Measurements from ENCODE around the gene RAI14.
A peak's percentile ranks its signal among the peaks of the same experiment; 100 is the strongest.

The RAI14 gene

DNA sequence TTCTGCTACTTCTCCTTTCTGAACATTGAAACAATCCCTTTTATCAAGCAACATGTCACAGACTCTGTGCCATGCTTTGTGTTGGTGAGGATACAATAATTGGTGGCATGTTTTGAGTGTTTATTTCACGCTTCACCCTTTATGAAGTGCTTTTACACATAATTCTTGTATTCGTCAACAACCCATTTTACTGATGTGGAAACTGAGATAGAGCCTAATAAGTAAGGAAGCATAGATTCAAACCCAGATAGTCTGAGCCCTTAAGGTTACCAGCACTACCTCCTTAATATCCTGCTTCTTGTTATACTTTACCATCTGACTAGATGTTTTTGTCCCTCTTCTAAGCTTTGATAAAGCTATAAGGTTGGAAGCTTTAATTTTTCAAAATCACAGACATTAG, 133.5 kb downstream of the RAI14 start:
- Histone ChIP-seq H3K27ac (no peak overlapping the region), H3K4me3 (ENCODE audit: low read depth, low read length) (no peak overlapping the region), H3K36me3 (replicated peaks) (peaks cover 12% of the 10 kb centered on the region), H3K27me3 (replicated peaks) (no peaks in the 10 kb centered on the region)
- TF ChIP-seq, protein P1, sequence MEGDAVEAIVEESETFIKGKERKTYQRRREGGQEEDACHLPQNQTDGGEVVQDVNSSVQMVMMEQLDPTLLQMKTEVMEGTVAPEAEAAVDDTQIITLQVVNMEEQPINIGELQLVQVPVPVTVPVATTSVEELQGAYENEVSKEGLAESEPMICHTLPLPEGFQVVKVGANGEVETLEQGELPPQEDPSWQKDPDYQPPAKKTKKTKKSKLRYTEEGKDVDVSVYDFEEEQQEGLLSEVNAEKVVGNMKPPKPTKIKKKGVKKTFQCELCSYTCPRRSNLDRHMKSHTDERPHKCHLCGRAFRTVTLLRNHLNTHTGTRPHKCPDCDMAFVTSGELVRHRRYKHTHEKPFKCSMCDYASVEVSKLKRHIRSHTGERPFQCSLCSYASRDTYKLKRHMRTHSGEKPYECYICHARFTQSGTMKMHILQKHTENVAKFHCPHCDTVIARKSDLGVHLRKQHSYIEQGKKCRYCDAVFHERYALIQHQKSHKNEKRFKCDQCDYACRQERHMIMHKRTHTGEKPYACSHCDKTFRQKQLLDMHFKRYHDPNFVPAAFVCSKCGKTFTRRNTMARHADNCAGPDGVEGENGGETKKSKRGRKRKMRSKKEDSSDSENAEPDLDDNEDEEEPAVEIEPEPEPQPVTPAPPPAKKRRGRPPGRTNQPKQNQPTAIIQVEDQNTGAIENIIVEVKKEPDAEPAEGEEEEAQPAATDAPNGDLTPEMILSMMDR (IDR thresholded peaks at IDR 0.05; ENCODE audit: low read depth, low read length, missing control alignments) = no peak
- in situ Hi-C loops (cut with HindIII; ENCODE audit: low pct_ligation_motif_present, low sequenced_read_pairs) = no loop called here
- DNase-seq = no peak

DNA sequence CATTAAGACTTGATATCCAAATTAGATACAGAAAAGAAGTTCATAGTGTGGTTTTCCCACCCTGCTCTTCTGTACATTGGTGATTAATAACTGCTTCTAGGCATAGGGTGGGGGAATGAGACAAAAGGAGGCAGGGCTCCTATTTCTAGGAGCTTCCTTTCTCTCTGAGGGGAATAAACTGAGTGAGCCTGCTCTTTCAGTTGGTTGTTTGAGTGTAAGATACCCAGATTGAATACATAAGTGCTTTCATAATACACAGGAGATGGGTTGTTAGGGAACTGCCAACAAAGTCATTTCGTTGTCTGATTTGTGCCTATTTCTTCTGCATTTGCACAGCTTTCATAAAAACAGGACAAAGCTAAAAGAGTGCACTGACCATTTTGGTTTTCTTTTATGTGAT, 133.9 kb downstream of the RAI14 start:
- Histone ChIP-seq H3K4me3 (ENCODE audit: low read depth, low read length) (no peak overlapping the region), H3K27ac (no peak overlapping the region), H3K36me3 (replicated peaks) (peaks cover 14% of the 10 kb centered on the region), H3K27me3 (replicated peaks) (no peaks in the 10 kb centered on the region)
- TF ChIP-seq, protein P1 (IDR thresholded peaks at IDR 0.05; ENCODE audit: low read depth, low read length, missing control alignments) = no peak
- in situ Hi-C loops (cut with HindIII; ENCODE audit: low pct_ligation_motif_present, low sequenced_read_pairs) = no loop called here
- no peak for DNase-seq

- Histone ChIP-seq H3K4me3 (ENCODE audit: low read depth, low read length) (no peak overlapping the region), H3K27ac (peak overlapping the region; percentile 56), H3K36me3 (replicated peaks) (peaks cover 19% of the 10 kb centered on the region), H3K27me3 (replicated peaks) (no peaks in the 10 kb centered on the region)
- in situ Hi-C loops (cut with HindIII; ENCODE audit: low pct_ligation_motif_present, low sequenced_read_pairs) = no loop called here
- DNase-seq = peak; percentile 86
- TF ChIP-seq, protein P1 (IDR thresholded peaks at IDR 0.05; ENCODE audit: low read depth, low read length, missing control alignments) = no peak
These were observed 135.7 kb downstream of the RAI14 start for GRCh38 chr5:34791761-34792244.

DNA sequence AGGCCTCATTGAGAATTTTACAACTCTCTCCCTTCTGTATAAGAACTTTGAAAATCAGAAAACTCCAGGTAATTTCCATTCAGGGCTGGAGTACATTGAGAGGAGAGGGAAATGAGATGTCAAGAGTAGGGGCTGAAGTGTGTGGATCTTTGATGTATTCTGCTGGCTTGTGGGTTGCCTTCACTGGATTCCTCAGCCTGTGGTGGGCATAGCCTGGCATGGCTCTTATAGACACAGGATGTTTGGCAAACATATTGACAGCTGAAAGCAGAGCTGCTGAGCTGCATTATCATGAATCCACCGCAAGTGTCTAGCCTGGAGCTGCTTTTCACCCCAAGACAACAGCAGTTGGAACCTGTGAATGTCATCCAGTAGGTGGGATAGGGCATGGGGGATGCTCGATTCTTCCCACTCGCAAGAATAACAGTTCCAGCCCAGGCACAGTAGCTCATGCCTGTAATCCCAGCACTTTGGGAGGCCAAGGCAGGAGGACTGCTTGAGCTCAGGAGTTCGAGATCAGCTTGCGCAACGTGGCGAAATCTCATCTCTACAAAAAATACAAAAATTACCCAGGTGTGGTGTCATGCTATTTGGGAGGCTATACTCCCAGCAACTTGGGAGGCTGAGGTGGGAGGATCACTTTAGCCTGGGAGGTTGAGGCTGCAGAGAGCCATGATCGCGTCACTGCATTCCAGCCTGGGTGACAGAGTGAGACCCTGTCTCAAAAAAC, 146.9 kb downstream of the RAI14 start:
- in situ Hi-C loops (cut with HindIII; ENCODE audit: low pct_ligation_motif_present, low sequenced_read_pairs) = no loop called here
- no peak for DNase-seq
- Histone ChIP-seq H3K36me3 (replicated peaks) (peaks cover 75% of the 10 kb centered on the region), H3K27me3 (replicated peaks) (no peaks in the 10 kb centered on the region), H3K27ac (no peak overlapping the region), H3K4me3 (ENCODE audit: low read depth, low read length) (no peak overlapping the region)
- TF ChIP-seq, protein P1 (IDR thresholded peaks at IDR 0.05; ENCODE audit: low read depth, low read length, missing control alignments) = no peak

- H3K27me3 ChIP-seq (replicated peaks) = no peaks in the 10 kb centered on the region
- H3K36me3 ChIP-seq (replicated peaks) = peaks cover 78% of the 10 kb centered on the region
- no peak overlapping the region for H3K4me3 ChIP-seq (ENCODE audit: low read depth, low read length)
- no peak for DNase-seq
- in situ Hi-C loops (cut with HindIII; ENCODE audit: low pct_ligation_motif_present, low sequenced_read_pairs) = no loop called here
- TF ChIP-seq, protein P1 (IDR thresholded peaks at IDR 0.05; ENCODE audit: low read depth, low read length, missing control alignments) = no peak
- no peak overlapping the region for H3K27ac ChIP-seq
These were observed 148.0 kb downstream of the RAI14 start for GRCh38 chr5:34803974-34804732.
